ENCODE data around the gene FGF7.

FGF7 gene

DNA sequence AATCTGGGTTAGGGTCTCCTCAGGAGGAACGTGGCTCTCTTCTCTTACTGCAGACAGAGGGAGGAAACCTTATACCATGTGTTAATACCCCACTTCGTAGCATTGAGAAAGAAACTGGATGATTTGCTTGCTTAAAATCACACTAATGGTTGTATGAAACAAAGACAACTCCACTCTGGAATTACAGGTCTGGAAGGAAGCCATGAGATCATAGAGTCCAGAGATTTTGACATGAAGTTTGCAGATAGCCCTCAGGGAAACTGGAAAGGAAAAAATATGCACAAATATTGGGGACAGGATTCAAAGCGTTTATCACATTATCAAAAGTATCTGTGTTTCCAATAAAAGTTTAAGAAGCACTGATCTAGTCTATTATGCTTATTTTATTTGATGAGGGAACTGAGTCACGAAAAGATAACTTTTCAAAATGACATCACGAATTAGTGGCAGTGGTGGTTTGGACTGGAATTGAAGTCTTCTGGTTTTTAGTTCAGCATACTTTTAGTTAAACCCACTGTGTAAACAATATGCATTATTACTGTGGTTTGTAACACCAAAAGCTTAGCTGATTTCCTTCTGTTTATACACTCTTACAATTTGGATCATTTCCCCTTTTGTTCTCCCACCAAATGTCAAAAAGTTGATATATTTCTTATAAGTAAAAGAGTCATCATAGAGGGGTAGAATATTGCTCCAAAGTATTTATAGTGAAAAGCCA, 16.8 kb downstream of the FGF7 start:
- Histone ChIP-seq H3K36me3 (ENCODE audit: control insufficient read depth, insufficient read depth, low read length) (no peaks in the 10 kb centered on the region), H3K27me3 (ENCODE audit: control insufficient read depth, insufficient read depth, low read length) (no peaks in the 10 kb centered on the region), H3K27ac (ENCODE audit: low read depth, low read length) (no peak overlapping the region), H3K9me3 (ENCODE audit: control insufficient read depth, insufficient read depth, low read depth, low read length) (no peaks in the 10 kb centered on the region), H3K9ac (ENCODE audit: low read length) (no peak overlapping the region), H3K4me1 (ENCODE audit: control insufficient read depth, insufficient read depth, low read length) (peaks cover 10% of the 10 kb centered on the region; the same call in 1 of the 2 replicates), H3K4me3 (ENCODE audit: low read depth, low read length) (no peak overlapping the region)

GRCh38 chr15:49441356-49441755, 18.3 kb downstream of the FGF7 start:
- H3K4me3 ChIP-seq (ENCODE audit: low read depth, low read length): no peak overlapping the region
- H3K4me1 ChIP-seq (ENCODE audit: control insufficient read depth, insufficient read depth, low read length): peaks cover 10% of the 10 kb centered on the region; the same call in 1 of the 2 replicates
- H3K9ac ChIP-seq (ENCODE audit: low read length): no peak overlapping the region
- no peaks in the 10 kb centered on the region for H3K36me3 ChIP-seq (ENCODE audit: control insufficient read depth, insufficient read depth, low read length)
- no peaks in the 10 kb centered on the region for H3K27me3 ChIP-seq (ENCODE audit: control insufficient read depth, insufficient read depth, low read length)
- no peaks in the 10 kb centered on the region for H3K9me3 ChIP-seq (ENCODE audit: control insufficient read depth, insufficient read depth, low read depth, low read length)
- H3K27ac ChIP-seq (ENCODE audit: low read depth, low read length): no peak overlapping the region

- H3K27ac ChIP-seq (ENCODE audit: low read depth, low read length): no peak overlapping the region
- no peaks in the 10 kb centered on the region for H3K9me3 ChIP-seq (ENCODE audit: control insufficient read depth, insufficient read depth, low read depth, low read length)
- H3K4me1 ChIP-seq (ENCODE audit: control insufficient read depth, insufficient read depth, low read length): peaks cover 10% of the 10 kb centered on the region; the same call in 1 of the 2 replicates
- no peaks in the 10 kb centered on the region for H3K27me3 ChIP-seq (ENCODE audit: control insufficient read depth, insufficient read depth, low read length)
- H3K9ac ChIP-seq (ENCODE audit: low read length): no peak overlapping the region
- no peaks in the 10 kb centered on the region for H3K36me3 ChIP-seq (ENCODE audit: control insufficient read depth, insufficient read depth, low read length)
- H3K4me3 ChIP-seq (ENCODE audit: low read depth, low read length): no peak overlapping the region
Observed at GRCh38 chr15:49441816-49442215, 18.8 kb downstream of the FGF7 start.

DNA sequence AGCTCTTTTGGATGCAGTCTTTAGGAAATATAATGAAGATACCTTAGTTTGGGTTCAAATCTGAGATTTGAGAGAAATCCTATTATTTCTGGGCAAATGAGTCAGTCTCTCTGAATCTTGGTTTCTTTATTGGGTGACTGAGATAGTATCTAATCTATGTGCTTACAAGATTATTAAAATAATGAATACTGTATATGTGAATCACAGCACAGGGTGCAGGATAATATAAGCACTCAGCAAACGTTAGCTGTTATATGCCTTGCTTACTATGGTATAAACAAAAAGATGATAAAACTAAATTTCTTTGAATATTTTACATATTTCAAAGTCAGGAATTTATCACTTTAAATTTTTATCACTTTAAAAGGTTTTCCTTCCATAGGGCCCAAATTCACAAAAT, 29.6 kb downstream of the FGF7 start:
- H3K4me3 ChIP-seq (ENCODE audit: low read depth, low read length): no peak overlapping the region
- H3K27me3 ChIP-seq (ENCODE audit: control insufficient read depth, insufficient read depth, low read length): no peaks in the 10 kb centered on the region
- no peaks in the 10 kb centered on the region for H3K36me3 ChIP-seq (ENCODE audit: control insufficient read depth, insufficient read depth, low read length)
- H3K9me3 ChIP-seq (ENCODE audit: control insufficient read depth, insufficient read depth, low read depth, low read length): no peaks in the 10 kb centered on the region
- no peak overlapping the region for H3K27ac ChIP-seq (ENCODE audit: low read depth, low read length)
- no peak overlapping the region for H3K9ac ChIP-seq (ENCODE audit: low read length)
- H3K4me1 ChIP-seq (ENCODE audit: control insufficient read depth, insufficient read depth, low read length): no peaks in the 10 kb centered on the region

DNA sequence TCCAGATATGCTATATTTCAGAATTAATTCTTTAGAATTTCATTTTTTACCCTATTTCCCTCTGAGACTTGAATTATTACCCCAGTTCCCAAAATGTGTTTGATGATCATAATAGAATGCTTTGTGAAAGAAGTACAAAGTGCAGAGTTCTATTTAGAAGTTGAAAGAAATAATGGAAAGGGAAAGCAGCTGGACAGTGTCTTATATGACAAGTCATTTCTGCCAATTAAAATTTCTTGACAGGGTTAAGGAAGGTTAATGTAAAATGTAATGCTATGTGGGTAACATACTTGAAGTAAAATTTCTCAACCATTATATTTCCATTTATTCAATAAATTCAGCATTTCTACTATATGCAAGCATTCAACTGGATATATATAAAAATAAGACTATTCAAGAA, 33.1 kb downstream of the FGF7 start:
- Histone ChIP-seq H3K9ac (ENCODE audit: low read length) (no peak overlapping the region), H3K4me3 (ENCODE audit: low read depth, low read length) (no peak overlapping the region), H3K36me3 (ENCODE audit: control insufficient read depth, insufficient read depth, low read length) (no peaks in the 10 kb centered on the region), H3K9me3 (ENCODE audit: control insufficient read depth, insufficient read depth, low read depth, low read length) (no peaks in the 10 kb centered on the region), H3K4me1 (ENCODE audit: control insufficient read depth, insufficient read depth, low read length) (no peaks in the 10 kb centered on the region), H3K27ac (ENCODE audit: low read depth, low read length) (no peak overlapping the region), H3K27me3 (ENCODE audit: control insufficient read depth, insufficient read depth, low read length) (no peaks in the 10 kb centered on the region)

- no peak overlapping the region for H3K27ac ChIP-seq (ENCODE audit: low read depth, low read length)
- no peaks in the 10 kb centered on the region for H3K36me3 ChIP-seq (ENCODE audit: control insufficient read depth, insufficient read depth, low read length)
- no peaks in the 10 kb centered on the region for H3K4me1 ChIP-seq (ENCODE audit: control insufficient read depth, insufficient read depth, low read length)
- H3K9me3 ChIP-seq (ENCODE audit: control insufficient read depth, insufficient read depth, low read depth, low read length): no peaks in the 10 kb centered on the region
- H3K4me3 ChIP-seq (ENCODE audit: low read depth, low read length): no peak overlapping the region
- H3K27me3 ChIP-seq (ENCODE audit: control insufficient read depth, insufficient read depth, low read length): no peaks in the 10 kb centered on the region
- no peak overlapping the region for H3K9ac ChIP-seq (ENCODE audit: low read length)
Observed at GRCh38 chr15:49458145-49458544, 35.1 kb downstream of the FGF7 start.

DNA sequence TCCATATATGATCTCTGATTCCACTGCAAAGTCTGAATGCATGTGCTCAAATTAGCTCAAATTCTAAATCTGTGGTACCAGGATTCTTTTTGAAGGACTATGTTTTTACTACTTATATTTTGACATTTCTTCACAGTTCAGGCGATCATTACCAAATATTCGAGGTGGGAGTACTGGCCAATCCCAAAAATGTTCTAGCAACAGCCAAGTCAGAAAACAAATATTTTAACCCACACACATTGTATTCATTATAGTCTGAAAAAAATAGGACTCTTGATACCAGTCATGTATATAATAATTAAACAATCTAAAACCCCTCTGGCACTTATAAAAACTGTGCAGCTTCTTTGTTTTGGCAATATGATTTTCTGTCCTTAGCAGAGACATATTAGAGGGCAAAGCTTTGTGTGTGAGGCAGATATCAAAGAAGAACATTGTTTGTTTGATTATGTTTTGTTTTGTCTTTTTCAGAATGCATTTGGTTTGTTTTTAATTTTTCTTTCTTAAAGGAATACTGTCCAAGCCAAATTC, 37.4 kb downstream of the FGF7 start:
- Histone ChIP-seq H3K4me3 (ENCODE audit: low read depth, low read length) (no peak overlapping the region), H3K27me3 (ENCODE audit: control insufficient read depth, insufficient read depth, low read length) (no peaks in the 10 kb centered on the region), H3K36me3 (ENCODE audit: control insufficient read depth, insufficient read depth, low read length) (no peaks in the 10 kb centered on the region), H3K9me3 (ENCODE audit: control insufficient read depth, insufficient read depth, low read depth, low read length) (no peaks in the 10 kb centered on the region), H3K9ac (ENCODE audit: low read length) (no peak overlapping the region), H3K4me1 (ENCODE audit: control insufficient read depth, insufficient read depth, low read length) (no peaks in the 10 kb centered on the region), H3K27ac (ENCODE audit: low read depth, low read length) (no peak overlapping the region)

GRCh38 chr15:49462232-49462844, 39.3 kb downstream of the FGF7 start:
- Histone ChIP-seq H3K27ac (ENCODE audit: low read depth, low read length) (no peak overlapping the region), H3K36me3 (ENCODE audit: control insufficient read depth, insufficient read depth, low read length) (no peaks in the 10 kb centered on the region), H3K9ac (ENCODE audit: low read length) (no peak overlapping the region), H3K9me3 (ENCODE audit: control insufficient read depth, insufficient read depth, low read depth, low read length) (no peaks in the 10 kb centered on the region), H3K4me1 (ENCODE audit: control insufficient read depth, insufficient read depth, low read length) (no peaks in the 10 kb centered on the region), H3K27me3 (ENCODE audit: control insufficient read depth, insufficient read depth, low read length) (no peaks in the 10 kb centered on the region), H3K4me3 (ENCODE audit: low read depth, low read length) (no peak overlapping the region)

GRCh38 chr15:49464522-49464921, 41.5 kb downstream of the FGF7 start:
- H3K27ac ChIP-seq (ENCODE audit: low read depth, low read length): no peak overlapping the region
- no peaks in the 10 kb centered on the region for H3K36me3 ChIP-seq (ENCODE audit: control insufficient read depth, insufficient read depth, low read length)
- H3K9me3 ChIP-seq (ENCODE audit: control insufficient read depth, insufficient read depth, low read depth, low read length): no peaks in the 10 kb centered on the region
- H3K27me3 ChIP-seq (ENCODE audit: control insufficient read depth, insufficient read depth, low read length): no peaks in the 10 kb centered on the region
- no peaks in the 10 kb centered on the region for H3K4me1 ChIP-seq (ENCODE audit: control insufficient read depth, insufficient read depth, low read length)
- no peak overlapping the region for H3K9ac ChIP-seq (ENCODE audit: low read length)
- no peak overlapping the region for H3K4me3 ChIP-seq (ENCODE audit: low read depth, low read length)

DNA sequence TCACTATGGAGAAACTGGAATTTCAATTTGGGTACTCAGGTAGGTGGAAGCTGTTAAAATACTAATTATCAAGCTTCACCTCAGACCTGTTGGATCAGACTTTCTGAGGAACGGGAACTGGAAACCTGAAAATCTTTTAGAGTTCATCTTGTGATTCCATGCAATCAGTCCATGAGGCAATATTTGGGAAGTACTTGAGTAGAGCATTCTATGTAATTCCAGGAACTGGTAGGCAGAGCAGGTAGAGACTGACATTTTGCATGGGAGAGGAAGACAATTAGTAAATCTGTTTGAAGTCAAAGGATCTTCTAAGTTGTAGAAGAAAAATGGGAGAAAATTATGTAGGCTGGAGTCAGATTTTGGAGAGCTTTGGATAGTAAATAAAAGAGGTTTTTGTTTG, 43.1 kb downstream of the FGF7 start:
- no peak overlapping the region for H3K27ac ChIP-seq (ENCODE audit: low read depth, low read length)
- no peak overlapping the region for H3K9ac ChIP-seq (ENCODE audit: low read length)
- H3K4me1 ChIP-seq (ENCODE audit: control insufficient read depth, insufficient read depth, low read length): no peaks in the 10 kb centered on the region
- no peak overlapping the region for H3K4me3 ChIP-seq (ENCODE audit: low read depth, low read length)
- H3K27me3 ChIP-seq (ENCODE audit: control insufficient read depth, insufficient read depth, low read length): no peaks in the 10 kb centered on the region
- no peaks in the 10 kb centered on the region for H3K36me3 ChIP-seq (ENCODE audit: control insufficient read depth, insufficient read depth, low read length)
- H3K9me3 ChIP-seq (ENCODE audit: control insufficient read depth, insufficient read depth, low read depth, low read length): no peaks in the 10 kb centered on the region

GRCh38 chr15:49467746-49468480, 44.9 kb downstream of the FGF7 start:
- Histone ChIP-seq H3K9ac (ENCODE audit: low read length) (no peak overlapping the region), H3K4me3 (ENCODE audit: low read depth, low read length) (no peak overlapping the region), H3K27ac (ENCODE audit: low read depth, low read length) (no peak overlapping the region), H3K27me3 (ENCODE audit: control insufficient read depth, insufficient read depth, low read length) (no peaks in the 10 kb centered on the region), H3K4me1 (ENCODE audit: control insufficient read depth, insufficient read depth, low read length) (no peaks in the 10 kb centered on the region), H3K36me3 (ENCODE audit: control insufficient read depth, insufficient read depth, low read length) (no peaks in the 10 kb centered on the region), H3K9me3 (ENCODE audit: control insufficient read depth, insufficient read depth, low read depth, low read length) (no peaks in the 10 kb centered on the region)
